ENCODE results near the gene ROR2. TPM values are rescaled to one million over a fixed set of nuclear protein-coding genes. Genes with fewer than 3 reads are reported as not detected.

ROR2 gene
- total RNA-seq, 1 donor: not detected

DNA sequence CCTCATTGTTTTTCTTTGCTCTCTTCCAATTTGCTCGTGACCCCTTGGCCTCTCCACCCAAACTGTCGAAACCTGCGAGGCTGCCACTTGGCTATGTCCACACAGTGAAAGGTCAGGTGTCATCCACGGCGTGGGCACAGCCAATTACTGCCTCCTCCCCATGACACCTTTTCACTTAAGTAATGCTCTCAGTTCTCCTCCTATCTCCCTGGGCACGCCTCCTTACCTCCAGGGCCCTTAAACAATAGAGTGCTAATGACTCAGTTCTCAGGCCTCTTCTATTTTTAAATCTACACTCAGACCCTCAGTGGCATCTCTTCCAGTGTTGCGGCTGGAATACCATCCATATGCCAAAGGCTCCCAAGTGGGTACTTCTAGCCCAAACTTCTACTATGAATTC, 256.8 kb downstream of the ROR2 start:
- Histone ChIP-seq H3K4me1 (ENCODE audit: insufficient read depth, low read length) (no peaks in the 10 kb centered on the region), H3K9me3 (ENCODE audit: low read depth, low read length) (no peaks in the 10 kb centered on the region), H3K27me3 (ENCODE audit: insufficient read depth, low read length) (no peaks in the 10 kb centered on the region), H3K4me3 (ENCODE audit: low read length) (no peak overlapping the region)

DNA sequence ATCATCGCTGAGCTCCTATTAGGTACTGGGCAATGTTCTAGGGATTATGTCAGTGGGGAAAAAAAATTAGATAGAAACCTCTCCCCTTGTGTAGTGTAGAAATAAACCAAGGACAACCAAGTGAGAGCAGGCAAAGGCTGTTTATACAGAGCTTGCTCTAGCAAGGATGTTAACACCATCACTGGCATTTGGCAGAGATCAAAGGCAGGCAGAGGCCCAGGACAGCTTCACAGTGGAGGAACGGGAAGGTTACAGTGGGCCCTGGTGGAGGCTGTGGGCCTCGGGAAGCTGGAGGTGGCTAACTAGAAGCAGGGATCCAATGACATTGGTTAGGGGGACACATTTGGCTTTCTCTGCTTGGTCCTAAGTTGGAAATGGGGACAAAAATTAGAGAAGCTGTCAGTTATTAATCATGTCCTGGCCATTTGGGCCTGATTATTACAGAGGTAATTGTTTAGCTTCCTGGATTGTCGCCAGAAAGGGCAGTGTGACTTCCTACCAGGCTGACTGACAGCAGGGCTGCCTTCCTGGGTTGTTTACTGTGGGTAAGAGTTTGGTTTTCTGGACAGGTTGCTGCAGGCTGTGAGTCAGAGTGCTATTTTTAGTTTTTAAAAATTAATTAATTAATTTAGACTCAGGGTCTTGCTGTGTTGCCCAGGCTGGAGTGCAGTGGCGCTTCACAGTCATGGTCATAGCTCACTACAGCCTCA, 259.3 kb downstream of the ROR2 start:
- Histone ChIP-seq H3K9me3 (ENCODE audit: low read depth, low read length) (no peaks in the 10 kb centered on the region), H3K4me1 (ENCODE audit: insufficient read depth, low read length) (no peaks in the 10 kb centered on the region), H3K27me3 (ENCODE audit: insufficient read depth, low read length) (no peaks in the 10 kb centered on the region), H3K4me3 (ENCODE audit: low read length) (no peak overlapping the region)

- Histone ChIP-seq H3K4me3 (ENCODE audit: low read length) (no peak overlapping the region), H3K27me3 (ENCODE audit: insufficient read depth, low read length) (no peaks in the 10 kb centered on the region), H3K4me1 (ENCODE audit: insufficient read depth, low read length) (no peaks in the 10 kb centered on the region), H3K9me3 (ENCODE audit: low read depth, low read length) (no peaks in the 10 kb centered on the region)
Measured at GRCh38 chr9:91689006-91689405, 261.0 kb downstream of the ROR2 start.

GRCh38 chr9:91683269-91683668, 266.8 kb downstream of the ROR2 start:
- Histone ChIP-seq H3K27me3 (ENCODE audit: insufficient read depth, low read length) (peaks cover 3% of the 10 kb centered on the region), H3K4me1 (ENCODE audit: insufficient read depth, low read length) (peaks cover 4% of the 10 kb centered on the region), H3K9me3 (ENCODE audit: low read depth, low read length) (no peaks in the 10 kb centered on the region), H3K4me3 (ENCODE audit: low read length) (no peak overlapping the region)

DNA sequence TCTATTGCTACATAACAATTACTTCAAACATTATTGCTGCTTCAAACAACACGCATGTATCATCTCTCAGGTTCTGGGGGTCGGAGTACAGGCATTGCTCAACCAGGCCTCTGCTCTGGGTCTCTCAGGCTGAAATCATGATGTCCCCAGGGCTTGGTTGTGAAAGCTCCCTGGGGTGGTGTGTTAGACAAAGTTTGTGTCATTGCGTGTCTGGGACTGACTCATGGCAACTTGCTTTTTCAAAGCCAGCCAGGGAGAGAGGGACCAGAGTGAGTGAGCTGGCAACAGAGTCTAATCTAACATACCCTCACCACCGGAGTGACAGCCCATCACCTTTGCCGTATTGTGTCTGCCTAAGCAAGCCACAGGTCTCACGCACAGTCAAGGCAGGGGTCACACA, 267.2 kb downstream of the ROR2 start:
- Histone ChIP-seq H3K4me1 (ENCODE audit: insufficient read depth, low read length) (peaks cover 4% of the 10 kb centered on the region), H3K27me3 (ENCODE audit: insufficient read depth, low read length) (peaks cover 3% of the 10 kb centered on the region), H3K4me3 (ENCODE audit: low read length) (no peak overlapping the region), H3K9me3 (ENCODE audit: low read depth, low read length) (no peaks in the 10 kb centered on the region)

- Histone ChIP-seq H3K27me3 (ENCODE audit: insufficient read depth, low read length) (peaks cover 3% of the 10 kb centered on the region), H3K4me1 (ENCODE audit: insufficient read depth, low read length) (peaks cover 4% of the 10 kb centered on the region), H3K4me3 (ENCODE audit: low read length) (no peak overlapping the region), H3K9me3 (ENCODE audit: low read depth, low read length) (no peaks in the 10 kb centered on the region)
Measured at GRCh38 chr9:91681461-91682305, 268.3 kb downstream of the ROR2 start.

DNA sequence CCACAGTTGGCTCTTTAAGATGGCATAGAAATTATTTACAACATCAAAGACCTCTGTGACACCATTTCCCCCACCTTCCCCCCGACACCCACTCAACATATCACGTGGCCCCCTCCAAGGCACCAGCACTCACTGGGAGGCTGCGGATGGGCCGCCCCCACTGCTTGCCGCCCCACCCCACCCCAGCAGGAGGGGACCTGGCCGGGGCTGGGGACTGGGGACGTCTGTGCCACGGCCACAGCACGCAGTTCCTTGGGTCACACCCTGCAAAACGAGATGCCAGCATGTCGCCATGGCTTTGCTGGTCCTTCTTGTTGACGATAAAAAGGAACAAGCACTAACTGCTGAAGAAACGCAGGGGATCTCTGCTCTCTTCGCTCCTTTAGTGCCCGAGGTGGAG, 269.0 kb downstream of the ROR2 start:
- Histone ChIP-seq H3K4me1 (ENCODE audit: insufficient read depth, low read length) (peaks cover 4% of the 10 kb centered on the region), H3K9me3 (ENCODE audit: low read depth, low read length) (no peaks in the 10 kb centered on the region), H3K4me3 (ENCODE audit: low read length) (no peak overlapping the region), H3K27me3 (ENCODE audit: insufficient read depth, low read length) (peaks cover 5% of the 10 kb centered on the region)

DNA sequence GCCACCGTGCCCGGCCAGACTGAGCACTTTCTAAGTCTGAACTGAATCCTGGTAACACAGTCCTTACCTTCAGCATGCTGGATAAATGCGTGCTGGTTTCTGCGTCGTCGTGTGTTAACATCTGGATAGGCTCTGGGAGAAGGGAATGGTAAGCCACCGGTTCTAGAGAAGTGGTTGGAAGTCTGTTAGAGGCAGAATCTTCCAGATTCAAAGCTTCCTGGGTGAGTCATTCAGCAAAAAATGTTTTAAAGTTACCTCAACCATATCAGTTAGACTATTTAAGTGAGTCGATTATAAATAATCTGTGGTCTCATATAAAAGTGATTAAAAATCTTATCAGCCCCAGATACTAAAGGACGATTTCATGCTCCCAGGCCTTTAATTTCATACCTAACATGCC, 269.9 kb downstream of the ROR2 start:
- Histone ChIP-seq H3K9me3 (ENCODE audit: low read depth, low read length) (no peaks in the 10 kb centered on the region), H3K4me3 (ENCODE audit: low read length) (no peak overlapping the region), H3K4me1 (ENCODE audit: insufficient read depth, low read length) (peaks cover 4% of the 10 kb centered on the region), H3K27me3 (ENCODE audit: insufficient read depth, low read length) (peaks cover 5% of the 10 kb centered on the region)

GRCh38 chr9:91678807-91679580, 271.0 kb downstream of the ROR2 start:
- H3K4me1 ChIP-seq (ENCODE audit: insufficient read depth, low read length): peaks cover 4% of the 10 kb centered on the region
- H3K27me3 ChIP-seq (ENCODE audit: insufficient read depth, low read length): peaks cover 5% of the 10 kb centered on the region
- no peaks in the 10 kb centered on the region for H3K9me3 ChIP-seq (ENCODE audit: low read depth, low read length)
- H3K4me3 ChIP-seq (ENCODE audit: low read length): no peak overlapping the region

- H3K9me3 ChIP-seq (ENCODE audit: low read depth, low read length): no peaks in the 10 kb centered on the region
- no peak overlapping the region for H3K4me3 ChIP-seq (ENCODE audit: low read length)
- peaks cover 4% of the 10 kb centered on the region for H3K4me1 ChIP-seq (ENCODE audit: insufficient read depth, low read length)
- H3K27me3 ChIP-seq (ENCODE audit: insufficient read depth, low read length): peaks cover 8% of the 10 kb centered on the region
Measured at GRCh38 chr9:91677822-91678436, 272.1 kb downstream of the ROR2 start.

DNA sequence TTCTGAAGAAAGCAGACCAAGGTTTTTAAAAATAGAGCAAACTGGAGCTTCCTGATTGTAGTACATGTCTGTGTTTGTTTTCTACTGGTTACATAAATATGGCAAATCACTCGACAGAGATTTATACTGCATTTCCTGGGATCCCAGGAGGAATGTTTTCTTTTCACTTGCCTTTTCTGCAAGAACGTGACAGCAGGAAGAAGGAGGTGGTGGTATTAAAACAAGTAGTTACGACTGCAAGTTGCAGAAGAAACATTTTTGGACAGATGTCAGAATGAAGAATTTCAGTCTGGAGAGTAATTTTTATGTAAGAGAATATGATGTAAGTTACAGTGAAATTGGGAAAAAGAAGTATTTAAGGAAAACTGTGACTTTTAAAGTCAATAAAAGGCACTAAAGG, 272.7 kb downstream of the ROR2 start:
- Histone ChIP-seq H3K9me3 (ENCODE audit: low read depth, low read length) (no peaks in the 10 kb centered on the region), H3K4me1 (ENCODE audit: insufficient read depth, low read length) (peaks cover 4% of the 10 kb centered on the region), H3K27me3 (ENCODE audit: insufficient read depth, low read length) (peaks cover 8% of the 10 kb centered on the region), H3K4me3 (ENCODE audit: low read length) (no peak overlapping the region)

DNA sequence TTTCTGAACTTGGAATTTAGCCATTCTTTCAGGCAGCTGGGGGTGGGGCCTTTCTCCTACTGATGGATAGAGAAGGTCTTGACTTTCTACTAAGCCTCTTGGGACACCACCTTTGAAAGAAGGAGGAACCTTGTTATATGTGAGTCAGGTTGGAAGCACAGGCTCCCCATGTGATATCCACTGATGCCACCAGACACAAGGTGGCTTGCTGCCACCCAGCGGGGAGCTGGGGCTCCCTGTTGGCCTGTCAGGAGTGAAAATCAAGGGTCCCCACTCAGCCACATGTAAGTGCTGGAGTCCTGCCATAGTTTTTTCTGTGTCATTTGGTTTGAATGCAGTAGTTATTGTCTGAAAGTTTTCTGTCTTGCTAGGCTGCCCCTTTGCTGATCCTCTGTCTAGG, 274.0 kb downstream of the ROR2 start:
- Histone ChIP-seq H3K4me1 (ENCODE audit: insufficient read depth, low read length) (no peaks in the 10 kb centered on the region), H3K9me3 (ENCODE audit: low read depth, low read length) (no peaks in the 10 kb centered on the region), H3K4me3 (ENCODE audit: low read length) (no peak overlapping the region)

GRCh38 chr9:91664663-91665062, 285.4 kb downstream of the ROR2 start:
- Histone ChIP-seq H3K9me3 (ENCODE audit: low read depth, low read length) (no peaks in the 10 kb centered on the region), H3K27me3 (ENCODE audit: insufficient read depth, low read length) (no peaks in the 10 kb centered on the region), H3K4me3 (ENCODE audit: low read length) (no peak overlapping the region), H3K4me1 (ENCODE audit: insufficient read depth, low read length) (no peaks in the 10 kb centered on the region)

More for the DNA sequence above, 274.0 kb downstream of the ROR2 start:
- peaks cover 5% of the 10 kb centered on the region for H3K27me3 ChIP-seq (ENCODE audit: insufficient read depth, low read length)

GRCh38 chr9:91663858-91664257, 286.2 kb downstream of the ROR2 start:
- Histone ChIP-seq H3K27me3 (ENCODE audit: insufficient read depth, low read length) (no peaks in the 10 kb centered on the region), H3K4me3 (ENCODE audit: low read length) (no peak overlapping the region), H3K4me1 (ENCODE audit: insufficient read depth, low read length) (no peaks in the 10 kb centered on the region), H3K9me3 (ENCODE audit: low read depth, low read length) (no peaks in the 10 kb centered on the region)

GRCh38 chr9:91661451-91661850, 288.6 kb downstream of the ROR2 start:
- H3K9me3 ChIP-seq (ENCODE audit: low read depth, low read length): no peaks in the 10 kb centered on the region
- no peak overlapping the region for H3K4me3 ChIP-seq (ENCODE audit: low read length)
- H3K4me1 ChIP-seq (ENCODE audit: insufficient read depth, low read length): no peaks in the 10 kb centered on the region
- no peaks in the 10 kb centered on the region for H3K27me3 ChIP-seq (ENCODE audit: insufficient read depth, low read length)
